T-cell (primary cell): ENCODE results near the gene PRDM10. TPM values are rescaled to one million over a fixed set of nuclear protein-coding genes. Genes with fewer than 3 reads are reported as not detected.

Experiments
- ATAC-seq, 4 experiments: fragments of 200-7000 bp in 3 of 4; fragments of 150-1000 bp in 1 of 4; cut with Tn5 transposase; replicated peaks in 1 of 4; 1 replicate in 3 of 4; 2 replicates in 1 of 4; pipeline ENCODE4 v1.10.0; 2021; ENCODE audit warnings: moderate library complexity in 3 of 4, mild to moderate bottlenecking in 2 of 4, moderate number of reproducible peaks in 1 of 4
- CTCF ChIA-PET, 2 donors: fragments of 300-600 bp; sonication (Branson Sonifier 250); formaldehyde crosslinking; loops; one replicate each; lab custom pipeline; 2022; ENCODE audit warnings: antibody characterized with exemption in 2 of 2; lab: Charles Lee
- POLR2A ChIA-PET, 2 donors: fragments of 300-600 bp; sonication (Branson Sonifier 250); formaldehyde crosslinking; loops; one replicate each; lab custom pipeline; 2022; ENCODE audit warnings: antibody characterized with exemption in 2 of 2; lab: Charles Lee
- DNase-seq, 35 experiments: peaks; one replicate each; pipeline versions ENCODE4 v3.0.0 to v3.0.0-alpha.2; 2013 to 2023
- H3K27ac ChIP-seq: one replicate; pipeline ENCODE4 v1.5.1; 2013; ENCODE audit warnings: low read length
- H3K27me3 ChIP-seq, 2 experiments: replicated peaks in 1 of 2; 1 replicate in 1 of 2; 2 replicates in 1 of 2; pipeline versions ENCODE4 v1.6.1 to v1.7.0; 2013; ENCODE audit warnings: low read length in 1 of 2, mixed read lengths in 1 of 2; ENCODE audit not compliant: control insufficient read depth in 2 of 2, insufficient read depth in 2 of 2; ENCODE audit errors: extremely low read depth in 1 of 2
- H3K36me3 ChIP-seq, 2 donors: 1 replicate in 1 of 2; 2 replicates in 1 of 2; pipeline versions ENCODE4 v1.6.1 to v1.7.0; 2013; ENCODE audit warnings: low read length in 1 of 2; ENCODE audit not compliant: control insufficient read depth in 2 of 2, insufficient read depth in 1 of 2; ENCODE audit errors: extremely low read depth in 1 of 2
- H3K4me1 ChIP-seq, 2 experiments: 1 replicate in 1 of 2; 2 replicates in 1 of 2; pipeline versions ENCODE4 v1.6.1 to v1.7.0; 2013; ENCODE audit warnings: low read length in 2 of 2, mixed read lengths in 1 of 2; ENCODE audit not compliant: insufficient read depth in 2 of 2, control insufficient read depth in 1 of 2; ENCODE audit errors: extremely low read depth in 1 of 2
- H3K4me3 ChIP-seq, 2 donors: 1 replicate in 1 of 2; 2 replicates in 1 of 2; pipeline versions ENCODE4 v1.5.1 to v1.7.0; 2013; ENCODE audit warnings: mild to moderate bottlenecking in 2 of 2, low read length in 1 of 2, moderate library complexity in 1 of 2; ENCODE audit not compliant: control insufficient read depth in 1 of 2; ENCODE audit errors: extremely low read depth in 1 of 2
- H3K9me3 ChIP-seq: 2 replicates; pipeline ENCODE4 v1.7.0; 2013
- H3K27ac Mint-ChIP-seq, 2 donors: one replicate each; pipeline ENCODE4 v1.8.0; 2020 to 2021; ENCODE audit warnings: mild to moderate bottlenecking in 2 of 2, mixed read lengths in 2 of 2
- H3K27me3 Mint-ChIP-seq, 2 donors: one replicate each; pipeline ENCODE4 v1.8.0; 2021 to 2022; ENCODE audit warnings: mixed read lengths in 2 of 2
- H3K36me3 Mint-ChIP-seq: one replicate; pipeline ENCODE4 v1.8.0; 2021; ENCODE audit warnings: mixed read lengths
- H3K4me1 Mint-ChIP-seq, 3 donors: one replicate each; pipeline ENCODE4 v1.8.0; 2020 to 2022; ENCODE audit warnings: mixed read lengths in 3 of 3, mild to moderate bottlenecking in 1 of 3
- H3K4me3 Mint-ChIP-seq, 3 donors: one replicate each; pipeline ENCODE4 v1.8.0; 2020 to 2022; ENCODE audit warnings: mild to moderate bottlenecking in 3 of 3, mixed read lengths in 3 of 3, moderate library complexity in 3 of 3
- H3K9me3 Mint-ChIP-seq, 3 donors: one replicate each; pipeline ENCODE4 v1.8.0; 2020 to 2022; ENCODE audit warnings: mixed read lengths in 3 of 3
- WGBS: methylation state at CpG from one replicate; pipeline ENCODE4 v1.1.5; 2013; ENCODE audit warnings: missing lambda C conversion rate; ENCODE audit not compliant: insufficient coverage; 5-methylcytosine and 5-hydroxymethylcytosine counted together
- total RNA-seq, 35 experiments: library from RNA in 6 of 35; stranded (reverse) in 6 of 35; fragments of 120-200 nt in 1 of 35; gene quantifications; one replicate each; pipeline versions ENCODE4 v1.2.1 to v1.2.4 and lab custom pipeline; 2013 to 2026

The PRDM10 gene
- total RNA-seq, 5 donors from 2014 or later (not counting 1 experiment from before 2014, with no cell fraction given), result 10.0 to 15.6 (median 14.2) TPM

DNA sequence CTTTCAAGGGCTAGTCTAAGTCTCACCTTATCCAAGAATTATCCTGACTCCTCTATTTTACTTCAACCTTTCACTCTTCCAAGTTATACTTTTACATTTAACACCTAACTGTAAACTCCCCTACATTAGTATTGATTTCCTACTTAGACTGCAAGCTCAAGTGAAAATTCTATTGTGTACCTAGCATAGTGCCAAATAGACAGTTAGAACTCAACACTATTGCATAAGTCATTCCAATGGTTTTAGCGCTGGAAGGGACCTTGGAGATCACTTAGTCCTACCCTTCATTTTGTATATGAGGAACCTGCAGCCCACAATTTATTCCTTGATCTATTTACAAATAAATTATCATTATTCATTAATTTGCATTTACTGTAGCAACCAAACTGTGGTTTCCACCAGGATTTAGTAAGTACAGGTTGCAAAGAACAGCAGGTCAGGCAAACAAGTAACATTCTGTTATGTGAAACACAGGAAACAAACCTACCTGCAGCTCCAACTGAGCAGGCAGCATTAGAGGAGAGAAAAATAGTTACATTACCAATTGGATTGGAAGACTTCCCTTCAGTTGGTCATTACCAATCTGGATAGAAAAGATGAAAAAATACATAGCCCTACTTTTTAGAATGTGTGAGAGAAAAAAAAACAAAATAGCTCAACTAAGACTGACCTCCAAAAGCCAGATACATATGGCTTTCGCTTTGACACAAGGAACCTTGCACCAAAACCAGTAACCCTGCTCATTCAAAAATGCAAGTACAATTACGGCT, 73.5 kb downstream of the PRDM10 start:
- Histone ChIP-seq H3K9me3 (no peaks in the 10 kb centered on the region), H3K36me3 (peaks cover 3 to 29% of the 10 kb centered on the region in 2 donors), H3K27ac (no peak overlapping the region), H3K4me1 (no peaks in the 10 kb centered on the region), H3K27me3 (no peaks in the 10 kb centered on the region), H3K4me3 (no peak overlapping the region)
- Mint-ChIP-seq H3K4me3 (no peak overlapping the region), H3K4me1 (no peaks in the 10 kb centered on the region), H3K36me3 (peaks cover 46% of the 10 kb centered on the region), H3K9me3 (no peaks in the 10 kb centered on the region), H3K27ac (no peak overlapping the region), H3K27me3 (no peaks in the 10 kb centered on the region)
- ATAC-seq (no peak), DNase-seq (no peak)
- ChIA-PET POLR2A (interaction anchor here in 1 of 2 donors (0.6 to 0.7 kb wide), 2 partner anchors 10 to 660 kb away, joined by 5 to 8 read pairs; no protein-coding TSS in a partner anchor), CTCF (interaction anchor here (0.5 to 1.0 kb wide), 3 partner anchors 40 to 203 kb away, joined by 3 read pairs; no protein-coding TSS in a partner anchor)
- WGBS, result no CpG with 5 or more reads among the region's 3 CpGs

DNA sequence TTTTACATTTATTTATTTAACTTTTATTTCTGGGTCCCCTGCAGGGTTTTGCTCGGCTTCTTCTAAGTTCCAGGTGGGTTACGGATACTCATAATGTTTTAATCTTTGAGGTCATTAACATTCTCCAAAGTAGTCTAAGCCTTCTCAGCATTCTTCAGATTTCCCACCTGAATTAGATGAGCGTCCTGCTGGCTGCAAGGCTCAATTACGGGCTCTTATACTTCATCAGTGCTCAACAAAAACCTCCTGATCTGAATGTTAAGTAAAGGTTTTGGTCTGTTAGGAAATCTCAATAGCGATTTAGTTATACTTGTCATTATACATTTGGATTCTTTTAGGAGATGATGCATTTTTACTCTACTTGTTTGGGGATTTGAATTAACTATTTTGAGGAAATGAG, 80.0 kb downstream of the PRDM10 start:
- H3K36me3 ChIP-seq, result peaks cover 7 to 27% of the 10 kb centered on the region in 2 donors
- WGBS, result no CpG with 5 or more reads among the region's 5 CpGs
- no peak overlapping the region for H3K27ac ChIP-seq
- CTCF ChIA-PET, result interaction anchor here (0.5 to 7.2 kb wide), 10 partner anchors 7 to 413 kb away, joined by 3 to 118 read pairs (median 6); no protein-coding TSS in a partner anchor
- H3K36me3 Mint-ChIP-seq, result peaks cover 21% of the 10 kb centered on the region
- H3K27me3 ChIP-seq, result no peaks in the 10 kb centered on the region
- no peaks in the 10 kb centered on the region for H3K9me3 Mint-ChIP-seq
- H3K27ac Mint-ChIP-seq, result peak overlapping the region; percentile 54 to 84
- H3K4me1 Mint-ChIP-seq, result peaks cover 7 to 11% (median 9%) of the 10 kb centered on the region in 3 donors
- no peak overlapping the region for H3K4me3 ChIP-seq
- no peaks in the 10 kb centered on the region for H3K27me3 Mint-ChIP-seq
- peaks cover 0 to 7% of the 10 kb centered on the region in 2 experiments for H3K4me1 ChIP-seq
- H3K4me3 Mint-ChIP-seq, result no peak overlapping the region
- POLR2A ChIA-PET, result interaction anchor here in 1 of 2 donors (0.6 kb wide), 1 partner anchor 210 kb away, joined by 3 read pairs; no protein-coding TSS in a partner anchor
- ATAC-seq (no peak), DNase-seq (no peak)
- H3K9me3 ChIP-seq, result no peaks in the 10 kb centered on the region

DNA sequence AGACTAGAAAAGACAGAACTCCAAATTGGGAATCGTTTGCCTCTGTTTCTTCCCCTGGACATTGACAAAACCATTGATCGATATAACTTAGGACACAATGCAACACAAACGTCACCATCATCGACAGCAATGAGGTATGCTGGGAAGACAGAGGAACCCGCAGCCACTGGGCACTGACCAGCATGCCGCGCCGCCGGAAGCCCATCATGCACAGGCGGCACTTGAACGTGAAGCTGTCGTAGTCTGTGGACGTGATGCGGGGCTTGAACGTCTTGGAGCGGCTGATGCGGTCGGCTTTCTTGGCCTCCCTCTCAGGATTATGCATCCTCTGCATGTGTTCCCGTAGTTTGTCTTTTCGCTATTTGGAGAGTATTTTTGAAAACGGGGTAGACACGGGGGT, 84.3 kb downstream of the PRDM10 start:
- Histone ChIP-seq H3K27me3 (no peaks in the 10 kb centered on the region), H3K4me1 (peaks cover 0 to 4% of the 10 kb centered on the region in 2 experiments), H3K27ac (no peak overlapping the region), H3K36me3 (peaks cover 12 to 33% of the 10 kb centered on the region in 2 donors), H3K4me3 (no peak overlapping the region), H3K9me3 (no peaks in the 10 kb centered on the region)
- H3K36me3 Mint-ChIP-seq, result peaks cover 26% of the 10 kb centered on the region
- no peak for ATAC-seq
- no peak for DNase-seq
- H3K4me3 Mint-ChIP-seq, result no peak overlapping the region
- peaks cover 3 to 9% (median 6%) of the 10 kb centered on the region in 3 donors for H3K4me1 Mint-ChIP-seq
- no peaks in the 10 kb centered on the region for H3K27me3 Mint-ChIP-seq
- no peaks in the 10 kb centered on the region for H3K9me3 Mint-ChIP-seq
- WGBS, result 97% methylated on average over 18 of the region's 22 CpGs
- no peak overlapping the region for H3K27ac Mint-ChIP-seq
- CTCF ChIA-PET, result no interaction called here
- POLR2A ChIA-PET, result no interaction called here

DNA sequence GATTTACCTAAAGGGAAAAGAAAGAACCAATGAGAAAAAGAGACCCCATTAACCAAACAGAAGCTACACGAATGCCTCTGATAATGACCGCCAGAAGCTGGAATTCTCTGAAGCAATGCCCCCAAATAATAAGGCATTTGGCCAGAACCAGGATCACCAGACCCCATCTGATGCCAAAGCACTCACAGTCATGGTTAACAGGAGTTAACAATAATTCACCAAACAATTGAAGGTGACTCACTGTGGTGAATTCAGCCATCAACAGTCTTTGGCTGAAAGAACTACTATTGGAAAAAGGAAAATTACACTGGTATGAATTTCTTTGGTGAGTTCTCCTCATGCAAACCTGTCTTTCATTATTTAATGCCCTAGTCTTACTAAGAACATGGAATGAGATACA, 85.4 kb downstream of the PRDM10 start:
- ATAC-seq (no peak), DNase-seq (no peak)
- Mint-ChIP-seq H3K27me3 (no peaks in the 10 kb centered on the region), H3K9me3 (no peaks in the 10 kb centered on the region), H3K4me1 (peaks cover 0 to 3% (median 0%) of the 10 kb centered on the region in 3 donors), H3K27ac (no peak overlapping the region), H3K4me3 (no peak overlapping the region), H3K36me3 (peaks cover 28% of the 10 kb centered on the region)
- H3K36me3 ChIP-seq, result peaks cover 12 to 27% of the 10 kb centered on the region in 2 donors
- H3K9me3 ChIP-seq, result no peaks in the 10 kb centered on the region
- no peaks in the 10 kb centered on the region for H3K27me3 ChIP-seq
- no peaks in the 10 kb centered on the region for H3K4me1 ChIP-seq
- ChIA-PET CTCF (no interaction called here), POLR2A (no interaction called here)
- WGBS, result no CpG with 5 or more reads among the region's 2 CpGs
- no peak overlapping the region for H3K4me3 ChIP-seq
- no peak overlapping the region for H3K27ac ChIP-seq

DNA sequence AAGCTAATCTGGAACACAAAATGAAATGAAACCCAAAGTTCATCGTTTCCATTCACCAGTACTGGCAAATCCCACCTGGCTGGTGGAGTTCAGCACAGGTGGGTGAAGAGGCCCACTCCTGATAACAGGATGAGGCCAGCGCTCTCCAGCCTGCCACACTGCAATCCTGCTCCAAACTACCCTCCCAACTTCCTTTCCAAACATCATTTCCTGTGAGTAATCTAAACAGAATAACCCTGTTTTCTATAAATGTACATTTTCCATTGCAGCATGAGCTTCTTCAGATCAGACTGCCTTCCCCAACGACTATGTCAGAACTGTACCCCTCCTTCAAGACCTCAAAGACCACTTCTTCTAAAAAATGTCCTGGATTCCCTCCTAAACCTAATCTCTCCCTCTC, 91.3 kb downstream of the PRDM10 start:
- 63% methylated on average over 3 of the region's 3 CpGs for WGBS
- Mint-ChIP-seq H3K36me3 (peaks cover 41% of the 10 kb centered on the region), H3K27ac (no peak overlapping the region), H3K4me1 (peaks cover 3 to 6% (median 4%) of the 10 kb centered on the region in 3 donors), H3K27me3 (no peaks in the 10 kb centered on the region), H3K9me3 (no peaks in the 10 kb centered on the region), H3K4me3 (no peak overlapping the region)
- CTCF ChIA-PET, result no interaction called here
- H3K27me3 ChIP-seq, result no peaks in the 10 kb centered on the region
- H3K9me3 ChIP-seq, result no peaks in the 10 kb centered on the region
- H3K36me3 ChIP-seq, result peaks cover 11 to 40% of the 10 kb centered on the region in 2 donors
- POLR2A ChIA-PET, result no interaction called here
- H3K4me1 ChIP-seq, result no peaks in the 10 kb centered on the region
- no peak overlapping the region for H3K27ac ChIP-seq
- H3K4me3 ChIP-seq, result no peak overlapping the region
- DNase-seq (no peak), ATAC-seq (no peak)

DNA sequence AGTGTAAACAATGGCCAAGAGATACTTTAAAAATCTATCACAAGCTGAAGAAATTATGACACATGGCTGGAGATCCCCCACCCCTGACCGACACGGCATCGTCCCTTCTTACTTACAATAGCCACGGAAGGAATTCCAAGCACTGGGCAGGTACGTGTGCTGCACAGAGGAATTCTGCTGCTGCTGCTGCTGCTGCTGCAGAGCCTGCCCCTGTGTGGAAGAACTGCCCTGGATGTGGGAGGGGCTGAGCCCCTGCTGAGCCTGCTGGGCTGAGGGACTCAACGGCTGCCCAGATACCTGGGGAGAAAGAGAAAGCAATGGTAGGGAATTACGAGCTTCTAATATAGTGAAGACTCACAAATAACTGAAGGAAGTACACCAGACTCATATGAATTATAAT, 92.3 kb downstream of the PRDM10 start:
- no peak overlapping the region for H3K27ac Mint-ChIP-seq
- Histone ChIP-seq H3K4me3 (no peak overlapping the region), H3K27me3 (no peaks in the 10 kb centered on the region), H3K9me3 (no peaks in the 10 kb centered on the region), H3K4me1 (no peaks in the 10 kb centered on the region), H3K27ac (no peak overlapping the region), H3K36me3 (peaks cover 10 to 36% of the 10 kb centered on the region in 2 donors)
- ATAC-seq (no peak), DNase-seq (no peak)
- WGBS, result 97% methylated on average over 5 of the region's 7 CpGs
- no peak overlapping the region for H3K4me3 Mint-ChIP-seq
- H3K27me3 Mint-ChIP-seq, result no peaks in the 10 kb centered on the region
- H3K36me3 Mint-ChIP-seq, result peaks cover 45% of the 10 kb centered on the region
- ChIA-PET POLR2A (no interaction called here), CTCF (no interaction called here)
- no peaks in the 10 kb centered on the region for H3K9me3 Mint-ChIP-seq
- peaks cover 3 to 6% (median 4%) of the 10 kb centered on the region in 3 donors for H3K4me1 Mint-ChIP-seq
